Measurements from ENCODE around the gene MACIR.

Gene MACIR

DNA sequence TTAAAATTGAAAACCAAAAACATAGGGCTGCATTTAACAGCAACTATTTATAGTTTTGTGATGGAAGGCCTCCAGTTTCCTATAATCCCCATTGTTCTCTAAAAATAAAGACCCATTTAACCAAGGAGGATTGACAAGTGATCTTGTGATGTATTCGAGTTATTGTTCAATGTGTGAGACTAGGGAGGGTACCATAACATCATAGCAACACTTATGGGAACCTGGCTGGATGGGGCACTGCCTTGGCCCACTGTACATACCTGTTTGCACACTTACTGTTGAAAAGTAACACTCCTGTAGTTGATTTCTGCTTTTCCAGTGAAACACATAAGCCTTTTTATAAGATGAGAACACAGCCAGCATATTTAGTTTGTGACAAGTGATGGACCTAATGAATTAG lies 32.3 kb downstream of the MACIR start:
- DNase-seq: no peak

DNA sequence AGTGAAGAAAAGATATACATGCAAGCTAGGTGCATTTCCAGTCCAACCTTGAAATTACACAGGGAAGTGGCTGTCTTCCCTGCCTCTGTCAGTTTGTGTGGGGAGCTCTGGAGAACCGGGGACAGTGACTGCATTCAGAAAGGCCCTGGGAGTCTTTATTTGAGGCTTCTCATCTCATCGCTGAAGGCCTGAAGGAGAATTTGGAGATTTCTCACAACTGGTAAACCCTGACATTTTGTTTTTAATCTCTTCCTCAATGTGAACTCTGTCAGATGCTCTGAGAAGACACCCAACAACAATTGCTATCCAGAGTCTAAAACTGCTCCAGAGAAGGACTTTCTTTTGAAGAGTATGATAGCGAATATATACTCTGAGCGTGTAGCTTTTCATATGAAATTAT lies 33.0 kb downstream of the MACIR start:
- DNase-seq: no peak

DNA sequence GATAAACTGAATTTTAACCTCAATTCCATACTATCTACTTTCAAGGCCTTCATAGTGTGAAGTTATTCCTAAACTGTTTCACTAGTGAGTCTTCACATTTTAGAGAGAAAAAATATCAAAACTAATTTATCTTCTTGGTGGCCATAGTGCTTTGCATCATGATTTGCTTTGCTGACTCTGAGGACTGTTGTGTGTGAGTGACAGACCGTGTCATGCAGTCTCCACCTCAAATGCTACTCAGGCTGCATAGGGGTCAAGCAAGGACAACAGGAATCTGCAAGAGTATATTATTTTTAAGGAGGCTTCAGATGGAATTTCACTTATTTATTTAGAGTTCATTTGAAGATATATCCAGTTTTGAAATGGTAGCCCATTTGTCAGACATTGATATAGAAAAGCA lies 34.5 kb downstream of the MACIR start:
- DNase-seq: no peak

DNA sequence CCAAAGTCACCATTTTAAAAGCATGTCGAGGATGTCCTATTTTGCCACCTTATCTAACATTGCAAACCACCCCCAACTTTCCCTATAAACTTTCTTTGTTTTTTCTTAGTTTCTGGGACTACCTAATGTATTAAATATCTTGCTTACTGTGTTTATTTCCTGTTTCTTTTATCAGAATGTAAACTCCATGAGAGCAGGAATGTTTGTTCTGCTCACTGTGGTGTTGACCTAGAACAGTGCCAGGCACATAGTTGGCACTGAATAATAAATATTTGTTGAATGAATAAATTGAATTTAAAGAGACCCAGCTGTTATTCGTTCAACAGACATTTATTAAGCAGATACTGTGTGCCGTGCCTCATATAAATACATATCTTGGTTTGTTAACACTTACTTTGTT lies 35.2 kb downstream of the MACIR start:
- no peak for DNase-seq

DNA sequence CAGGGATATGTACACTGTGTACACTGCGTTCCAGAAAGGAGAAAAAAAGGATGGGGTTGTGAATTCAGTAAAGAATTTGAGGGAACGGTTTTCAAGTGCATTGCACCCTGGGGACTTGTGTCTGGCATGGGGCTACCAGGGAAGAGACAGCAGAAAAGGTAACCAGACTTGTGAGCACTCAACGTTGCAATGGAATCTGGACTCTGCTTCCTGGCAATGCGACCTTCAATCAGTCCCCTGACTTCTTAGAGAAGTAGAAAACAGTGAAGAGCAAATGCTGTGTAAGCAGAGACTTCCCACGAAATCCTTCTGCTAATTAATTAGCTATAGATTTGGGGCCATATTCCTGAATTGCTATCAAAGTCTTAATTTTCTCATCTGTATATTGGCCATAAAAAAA lies 36.3 kb downstream of the MACIR start:
- DNase-seq: peak; percentile 1

DNA sequence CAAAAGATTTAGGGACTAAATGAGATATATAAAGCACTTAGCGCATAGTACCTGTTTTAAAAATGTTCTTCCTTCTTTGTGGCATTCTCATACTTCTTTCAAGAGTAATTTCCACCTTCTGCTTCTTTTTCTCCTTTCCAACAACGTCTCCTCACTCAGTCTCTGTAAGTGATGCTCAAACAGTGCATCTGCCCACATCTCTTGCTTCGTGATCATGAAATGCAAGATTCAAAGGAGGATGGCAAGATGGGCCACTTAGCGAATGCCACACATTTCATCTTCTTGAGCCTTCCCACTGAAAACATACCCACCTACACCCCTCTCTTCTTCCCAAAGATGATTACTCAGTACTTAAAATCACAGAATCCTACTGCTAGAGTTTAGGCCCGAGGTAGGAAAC lies 36.9 kb downstream of the MACIR start:
- no peak for DNase-seq

DNA sequence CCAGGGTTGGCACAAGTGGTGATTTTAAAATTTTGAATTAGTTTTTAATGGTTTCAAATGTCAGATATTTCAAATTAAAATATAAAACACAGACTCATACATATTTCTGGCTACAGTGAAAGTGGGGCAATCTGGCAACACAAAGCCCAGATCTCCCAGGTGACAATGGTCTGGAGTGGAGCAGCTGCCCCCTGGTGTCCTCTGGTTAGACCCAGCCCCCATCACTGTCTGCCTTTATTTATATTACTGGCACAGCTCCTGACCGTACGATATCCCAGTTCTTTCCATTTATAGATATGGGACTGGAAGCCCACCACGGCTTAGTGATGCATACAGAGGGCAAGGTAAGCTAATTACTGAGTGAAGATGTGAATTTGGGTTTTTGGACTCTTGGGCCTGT lies 37.3 kb downstream of the MACIR start:
- no peak for DNase-seq

DNA sequence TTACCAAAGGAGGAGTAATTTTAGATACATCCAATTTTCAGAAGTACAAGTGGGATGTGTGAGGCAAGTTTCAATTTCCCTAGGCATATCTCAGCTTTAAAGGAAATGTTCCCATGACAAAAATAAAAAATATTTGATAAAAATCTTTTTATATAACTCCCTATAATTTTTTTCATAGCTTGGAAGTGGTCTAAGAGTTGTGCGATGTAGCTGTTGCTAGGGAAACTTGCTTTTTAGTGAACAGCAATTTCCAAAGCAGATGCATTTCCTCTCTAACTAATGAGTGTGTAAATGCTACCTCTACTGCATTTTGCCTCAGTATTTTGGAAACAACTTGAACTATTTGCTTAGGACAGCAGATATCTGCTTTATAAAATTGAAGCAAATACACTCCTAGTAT lies 39.6 kb downstream of the MACIR start:
- no peak for DNase-seq

DNA sequence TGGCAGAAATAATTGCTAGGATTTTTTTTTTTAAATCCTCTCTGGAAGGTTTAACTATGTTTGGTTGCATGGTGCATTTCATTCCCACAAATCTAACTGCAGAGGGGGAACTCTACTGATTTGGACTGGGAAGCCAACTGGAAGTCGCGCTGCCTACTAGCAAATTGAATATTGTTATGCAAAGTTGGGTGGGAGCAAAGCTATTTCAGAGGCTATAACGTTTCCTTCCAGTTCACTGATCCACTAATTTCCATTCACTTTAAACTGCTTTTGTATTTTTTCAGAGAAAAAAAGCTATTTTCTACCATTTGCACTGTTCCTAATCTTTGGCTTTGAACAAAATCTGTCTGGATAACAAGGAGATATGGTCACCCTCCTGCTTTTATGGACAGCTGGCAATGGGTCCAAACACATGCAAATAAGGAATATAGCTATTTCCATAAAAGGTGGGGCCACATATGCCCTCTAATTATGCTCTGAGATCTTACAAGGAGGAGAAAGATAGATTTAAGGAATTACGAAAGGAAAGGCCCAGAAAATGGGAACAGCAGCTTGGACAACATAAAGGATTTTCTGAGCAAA lies 40.1 kb downstream of the MACIR start:
- no peak for DNase-seq

DNA sequence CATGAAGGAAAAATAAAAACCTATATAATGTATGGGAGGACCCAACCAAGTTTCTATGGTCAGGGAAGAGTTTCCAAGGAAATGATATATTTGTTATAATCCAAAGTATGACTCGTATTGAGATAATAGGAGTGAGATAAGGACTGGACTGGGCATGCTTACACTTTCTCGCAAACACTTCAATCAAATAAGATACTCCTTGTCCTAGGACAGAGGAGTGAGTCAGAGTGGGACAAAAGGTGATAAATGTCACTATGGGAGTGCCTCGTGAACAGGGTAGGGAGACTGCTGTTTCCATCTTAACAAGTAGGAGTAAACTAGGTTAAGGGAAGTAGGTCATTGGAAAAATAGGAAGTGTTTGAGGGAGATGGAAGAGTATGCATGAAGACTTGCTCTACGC lies 47.2 kb downstream of the MACIR start:
- no peak for DNase-seq

DNA sequence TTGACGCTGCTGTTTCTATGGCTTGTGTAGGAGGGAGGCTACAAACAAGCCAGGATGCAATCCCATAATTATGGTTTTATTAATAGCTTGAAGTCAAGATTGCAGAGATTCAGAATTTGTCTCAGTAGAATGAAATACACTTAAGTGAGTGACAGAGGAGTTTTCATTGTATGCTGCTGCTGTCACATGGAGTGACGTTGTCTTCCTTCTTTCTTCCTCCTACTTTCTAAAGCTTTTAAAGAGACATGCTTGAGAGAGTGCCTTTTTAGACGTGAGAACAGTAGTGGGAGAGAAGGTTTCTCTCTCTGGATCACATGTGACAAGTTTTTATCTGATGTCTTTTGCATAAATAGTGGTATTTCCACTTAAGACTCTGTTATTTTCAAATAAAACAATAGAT lies 48.9 kb downstream of the MACIR start:
- no peak for DNase-seq

DNA sequence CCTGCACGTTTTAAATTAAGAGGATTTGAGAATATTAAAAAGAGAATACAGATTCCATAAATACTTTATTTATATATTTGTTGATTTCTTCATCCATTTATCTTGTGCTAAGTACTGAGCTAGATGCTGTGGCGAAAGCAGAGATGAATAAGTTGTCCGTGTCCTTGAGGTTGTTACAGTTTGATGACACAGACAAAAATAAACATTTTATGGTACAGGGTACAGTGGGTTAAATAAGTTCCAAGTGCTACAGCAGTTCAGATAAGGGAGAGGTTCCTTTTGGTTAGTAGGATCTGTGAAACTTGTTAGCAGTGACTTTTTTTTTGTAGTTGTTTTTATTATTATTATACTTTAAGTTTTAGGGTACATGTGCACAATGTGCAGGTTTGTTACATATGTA lies 50.2 kb downstream of the MACIR start:
- DNase-seq: no peak

DNA sequence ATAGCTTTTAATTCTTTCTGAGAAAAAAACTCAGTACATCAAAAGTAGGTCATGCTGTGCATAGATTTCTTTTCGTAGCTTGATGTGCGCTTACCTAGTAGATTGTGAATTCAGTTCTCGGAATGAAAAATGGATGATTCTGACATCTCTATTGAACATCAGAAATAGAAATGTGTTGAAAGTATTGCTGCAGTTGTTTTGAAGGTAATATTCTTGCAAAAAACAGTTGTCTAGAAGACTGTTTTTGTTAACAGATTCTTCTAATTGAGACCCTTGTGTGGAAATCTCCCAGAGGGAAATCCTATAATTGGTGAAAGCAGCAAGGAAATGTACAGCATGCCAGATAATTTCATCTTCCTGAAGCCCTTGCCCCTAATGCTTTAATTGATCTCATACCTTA lies 54.5 kb downstream of the MACIR start:
- no peak for DNase-seq

DNA sequence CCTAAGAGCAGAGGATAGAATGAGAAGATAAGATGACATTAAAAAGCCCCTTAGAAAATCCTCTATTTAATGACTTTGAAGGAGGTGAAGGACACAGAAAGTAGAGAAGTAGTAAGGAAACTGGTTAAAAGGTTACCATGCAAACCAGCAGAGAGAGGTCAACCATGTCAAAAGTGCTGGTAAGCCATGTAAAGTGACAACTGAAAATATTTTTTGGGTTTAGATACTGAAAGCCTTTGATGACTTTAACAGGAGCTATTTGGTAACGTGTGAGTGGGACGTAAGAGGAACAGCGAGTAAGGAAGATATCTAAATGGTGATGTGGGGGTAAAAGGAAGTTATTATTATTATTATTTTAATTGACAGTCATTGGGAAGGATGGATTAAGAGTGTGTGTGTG lies 56.9 kb downstream of the MACIR start:
- no peak for DNase-seq

DNA sequence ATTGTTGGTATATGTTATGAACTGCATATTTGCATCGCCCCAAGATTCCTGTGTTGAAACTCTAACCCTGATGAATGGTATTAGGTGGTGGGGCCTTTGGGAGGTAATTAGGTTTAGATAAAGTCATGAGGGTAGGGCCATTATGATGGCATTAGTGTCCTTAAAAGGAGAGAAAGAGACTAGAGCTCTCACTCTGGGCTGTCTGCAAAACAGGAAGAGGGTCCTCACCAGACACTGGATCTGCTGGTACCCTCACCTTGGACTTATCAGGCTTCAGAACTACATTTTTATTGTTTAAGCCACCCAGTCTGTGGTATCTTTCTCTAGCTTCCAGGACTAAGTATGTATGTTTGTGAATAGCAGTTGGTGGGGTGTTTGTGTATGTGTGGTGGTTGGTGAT lies 68.9 kb downstream of the MACIR start:
- DNase-seq: no peak

DNA sequence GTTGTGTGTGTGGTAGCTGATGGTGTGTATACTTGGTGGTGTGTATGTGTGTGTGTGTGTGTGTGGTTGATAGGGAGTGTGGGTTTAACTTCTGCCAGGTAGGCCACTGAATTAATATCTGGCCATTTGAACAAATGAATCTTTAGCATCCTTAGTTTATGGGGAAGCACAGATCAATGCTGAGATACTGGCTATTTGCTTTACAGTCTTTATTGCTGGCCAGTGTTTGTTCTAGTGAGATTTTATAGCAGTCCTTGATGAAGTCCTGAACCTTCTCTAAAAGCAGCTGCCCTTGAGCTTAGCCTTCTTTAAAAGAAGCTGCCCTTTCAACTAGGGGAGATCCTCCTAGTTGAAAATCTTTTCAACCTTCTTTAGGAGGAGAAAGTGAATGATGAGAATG lies 69.3 kb downstream of the MACIR start:
- no peak for DNase-seq

Data from right kidney (tissue), 1 donor.